ENCODE results near the gene PHB1.

PHB1 gene

DNA sequence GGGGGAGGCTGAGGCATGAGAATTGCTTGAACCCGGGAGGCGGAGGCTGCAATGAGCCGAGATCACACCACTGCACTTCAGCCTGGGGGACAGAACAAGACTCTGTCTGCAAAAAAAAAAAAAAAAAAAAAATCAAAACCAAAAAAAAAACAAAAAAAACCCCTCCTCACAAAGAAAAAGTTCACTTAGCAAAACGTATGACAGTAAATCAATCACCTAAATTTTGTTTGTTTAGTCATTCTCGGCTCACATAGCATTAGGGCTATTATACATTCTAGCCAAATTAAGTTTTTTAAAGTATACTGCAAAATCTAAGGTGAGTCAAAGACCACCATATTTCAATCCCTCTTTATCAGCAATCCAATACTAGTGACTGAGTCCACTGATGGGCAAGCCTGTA lies 58.4 kb downstream of the PHB1 start:
- H3K36me3 ChIP-seq (ENCODE audit: control insufficient read depth, low read depth, low read length): no peaks in the 10 kb centered on the region
- no peak overlapping the region for H3K27ac ChIP-seq (ENCODE audit: low read length)
- H3K9me3 ChIP-seq (ENCODE audit: control insufficient read depth, low read depth, low read length): no peaks in the 10 kb centered on the region
- no peaks in the 10 kb centered on the region for H3K27me3 ChIP-seq (ENCODE audit: control insufficient read depth, insufficient read depth, low read length)
- H3K9ac ChIP-seq (ENCODE audit: low read length): no peak overlapping the region
- peaks cover 18% of the 10 kb centered on the region for H3K4me1 ChIP-seq (ENCODE audit: control insufficient read depth, low read depth, low read length)
- H3K4me3 ChIP-seq (ENCODE audit: low read length): no peak overlapping the region

All from iPS-18a (cell line).